SIG-M5 treated with dmso at 0.1 percent for 504 hours (cell line): ENCODE results near the gene FANCE.
"Not testable (repeated sequence)": the region's sequence is repeated elsewhere in the genome, so short reads cannot be mapped to it uniquely, and the experiment has no call there.

ENCODE experiments used
- DNase-seq: peaks from one replicate; lab custom pipeline; 2025; ENCODE audit not compliant: unreplicated experiment; lab: John Stamatoyannopoulos, UW

The FANCE gene

DNA sequence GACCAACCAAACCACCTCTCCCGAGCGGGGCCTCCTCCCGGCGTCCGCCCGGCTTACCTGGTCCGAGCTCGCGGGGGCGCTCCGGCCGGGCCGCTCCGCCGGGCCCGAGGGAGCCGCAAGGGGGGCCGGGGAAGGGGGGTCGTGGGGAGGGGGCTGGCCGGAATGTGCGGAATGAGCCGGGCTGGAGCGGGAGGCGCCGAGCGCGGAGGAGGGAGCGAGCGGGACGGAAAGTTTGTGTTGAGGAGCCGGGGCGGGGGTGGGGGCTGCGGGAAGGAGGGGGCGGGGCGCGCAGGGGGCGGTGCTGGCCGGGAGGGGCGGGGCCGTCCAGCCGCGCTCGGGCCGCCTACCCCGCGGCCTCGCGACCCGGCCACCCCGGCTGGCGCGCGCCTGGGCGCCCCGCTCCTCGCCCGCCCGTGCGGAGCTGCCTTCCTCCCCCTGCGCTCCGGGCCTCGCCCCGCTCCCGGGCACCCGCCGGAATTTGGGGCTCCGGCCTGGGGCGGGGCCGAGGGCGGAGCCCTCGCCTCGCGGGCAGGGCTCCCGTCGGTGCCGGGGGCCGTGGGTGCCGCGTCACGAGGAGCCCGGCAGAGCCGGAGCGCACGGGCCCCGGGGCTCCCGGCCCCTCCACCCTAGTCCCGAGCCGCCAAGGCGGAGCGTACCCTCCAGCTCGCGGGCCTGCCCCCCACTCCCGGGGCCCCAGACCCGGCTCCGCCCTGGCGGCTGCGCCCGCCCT is 44.9 kb downstream of the FANCE start, which contains the start of gene TEAD3:
Gene TEAD3, minus strand, starts transcription at position 239 of the 730 bp plus-strand sequence.
- DNase-seq = peak; percentile 36

DNA sequence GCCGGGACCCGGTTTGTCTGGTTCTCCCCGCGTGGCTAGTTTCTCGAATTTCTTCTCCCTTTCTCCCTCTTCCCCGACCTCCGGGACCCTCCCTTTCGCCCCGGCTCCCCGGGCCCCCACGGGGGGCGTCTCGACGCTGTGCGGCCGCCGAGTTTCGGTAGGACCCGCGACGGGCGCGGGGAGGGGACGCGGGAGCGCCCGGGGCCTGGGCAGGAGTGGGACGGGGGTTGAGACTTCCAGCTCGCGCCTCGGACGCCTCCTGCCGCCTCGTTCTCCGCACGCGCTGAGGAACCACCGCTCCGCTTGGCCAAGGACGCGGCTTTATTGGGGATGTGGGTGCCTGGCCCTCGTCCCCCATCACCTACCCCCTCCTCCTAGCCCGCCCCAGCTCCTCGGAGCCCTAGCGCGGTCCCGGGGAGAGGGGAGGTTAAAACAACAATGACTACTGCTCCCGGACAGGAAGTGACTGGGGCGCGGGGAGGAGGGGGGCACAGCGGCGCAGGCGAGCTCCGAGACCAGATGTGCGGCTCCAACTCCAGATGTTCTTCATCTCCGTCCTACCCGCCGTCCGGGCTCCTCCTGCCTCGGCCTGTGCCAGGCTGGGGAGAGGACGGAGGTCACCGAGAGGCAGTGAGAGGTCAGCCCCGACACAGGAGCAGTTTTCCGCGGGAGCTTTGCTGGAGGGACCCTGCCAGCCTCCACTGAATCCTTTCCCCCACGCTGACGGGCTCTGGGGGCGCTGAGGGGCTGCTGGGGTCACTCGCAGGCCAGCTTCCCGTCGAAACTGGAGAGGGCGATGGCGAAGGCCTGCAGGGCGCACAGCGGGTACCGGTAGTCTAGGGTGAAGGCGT is 45.7 kb downstream of the FANCE start:
- DNase-seq = peak; percentile 25

DNA sequence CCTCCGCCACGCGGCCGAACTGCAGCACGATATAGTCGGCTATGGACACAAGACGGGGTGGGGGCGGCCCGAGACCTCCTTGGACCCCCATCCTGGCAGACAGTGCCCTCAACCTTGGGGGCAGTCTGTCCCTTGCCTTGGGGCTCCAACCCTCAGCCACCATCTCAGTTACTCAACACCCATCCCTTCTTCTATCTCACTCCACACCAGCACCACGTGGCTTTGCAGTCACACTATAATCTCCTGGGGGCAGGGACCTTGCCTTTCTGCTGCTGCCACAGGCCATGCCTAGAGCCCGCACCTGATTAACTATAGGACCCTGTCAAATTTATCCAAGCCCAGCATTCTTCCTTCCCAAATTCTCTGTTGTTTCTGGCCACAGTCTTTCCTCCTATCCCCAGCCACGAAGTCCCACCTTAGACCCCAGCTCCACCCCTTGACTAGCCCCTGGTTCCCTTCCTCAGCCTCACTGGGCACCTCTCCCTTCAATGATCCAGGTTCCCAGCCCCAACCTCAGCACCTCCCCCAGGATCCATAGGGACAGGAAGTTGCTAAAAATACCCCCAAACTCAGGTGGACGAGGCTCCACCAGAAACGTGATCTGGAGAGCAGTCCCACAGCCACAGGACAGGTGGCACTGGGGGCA is 46.4 kb downstream of the FANCE start:
- peak; percentile 13 for DNase-seq

DNA sequence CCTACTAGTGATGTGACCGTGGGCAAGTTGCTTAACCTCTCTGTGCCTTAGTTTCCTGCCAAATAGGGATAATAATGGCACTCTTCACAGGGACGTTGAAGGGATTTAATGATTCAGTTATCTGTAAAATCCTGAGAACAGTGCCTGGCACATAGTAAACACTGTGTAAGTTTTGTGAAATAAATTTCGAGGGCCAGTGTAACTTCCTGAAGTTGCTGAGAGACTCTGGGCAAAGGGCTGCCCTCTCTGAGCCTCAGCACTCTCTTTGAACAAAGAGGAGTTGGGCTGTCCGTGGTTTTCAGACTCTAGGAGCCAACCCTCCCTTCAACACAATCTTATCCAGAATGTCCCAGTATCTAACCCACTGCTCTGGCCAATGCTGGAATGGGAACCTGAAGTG is 47.2 kb downstream of the FANCE start:
- DNase-seq = no peak

DNA sequence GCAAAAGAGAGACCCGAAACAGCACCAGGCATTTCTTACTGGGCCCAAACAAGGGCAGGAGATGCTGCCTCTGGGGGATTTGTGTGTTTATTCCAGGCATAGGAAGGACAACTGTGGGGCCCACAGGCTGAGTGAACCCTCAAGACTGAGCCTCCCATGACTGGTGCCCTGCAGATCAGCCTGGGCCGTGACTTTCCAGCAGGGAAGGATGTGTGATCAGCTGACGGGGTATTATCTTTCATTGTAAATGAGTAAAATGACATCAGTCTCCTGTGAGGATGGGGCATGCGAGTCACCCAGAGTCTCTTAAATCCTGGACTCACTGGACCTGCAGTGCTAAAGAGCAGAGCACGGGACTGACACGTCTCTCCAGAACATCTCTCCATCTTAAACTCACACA is 48.6 kb downstream of the FANCE start:
- no peak for DNase-seq

DNA sequence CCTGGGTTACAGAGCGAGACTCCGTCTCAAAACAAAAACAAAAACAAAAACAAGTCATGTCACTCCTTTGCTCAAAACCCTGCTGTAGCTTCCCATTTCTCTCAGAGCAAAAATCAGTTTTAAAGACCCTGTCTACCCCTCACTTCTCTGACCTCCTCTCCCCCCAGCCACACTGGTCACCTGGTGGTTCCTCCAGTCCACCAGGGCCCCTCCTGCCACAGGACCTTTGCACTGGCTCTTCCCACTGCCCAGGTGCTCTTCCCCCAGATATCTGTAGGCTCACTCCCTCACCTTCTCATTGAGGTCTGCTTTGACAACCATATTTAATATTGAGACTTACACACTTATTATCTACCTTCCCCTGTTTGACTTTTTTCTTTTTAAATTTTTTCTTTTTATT is 49.6 kb downstream of the FANCE start:
- no peak for DNase-seq

DNA sequence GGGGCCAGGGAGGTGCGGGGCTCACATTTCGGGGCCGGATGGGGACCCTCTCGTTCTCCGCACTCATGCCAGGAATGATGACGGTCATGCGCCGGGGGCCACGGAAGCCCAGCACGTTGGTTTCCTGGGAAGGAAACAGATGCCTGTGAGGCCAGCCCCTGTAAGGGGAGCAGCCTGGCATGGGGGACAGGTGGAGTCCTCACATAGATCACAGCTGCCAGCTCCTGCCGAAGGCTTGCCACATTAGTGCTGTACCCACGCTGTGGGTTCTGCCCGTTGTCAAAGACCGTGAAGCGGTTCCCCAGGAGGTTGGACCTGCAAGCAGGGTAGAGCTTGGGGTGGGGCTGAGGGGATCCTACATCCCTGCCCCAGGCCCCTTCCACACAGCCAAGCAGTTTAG is 51.4 kb downstream of the FANCE start:
- DNase-seq = no peak

DNA sequence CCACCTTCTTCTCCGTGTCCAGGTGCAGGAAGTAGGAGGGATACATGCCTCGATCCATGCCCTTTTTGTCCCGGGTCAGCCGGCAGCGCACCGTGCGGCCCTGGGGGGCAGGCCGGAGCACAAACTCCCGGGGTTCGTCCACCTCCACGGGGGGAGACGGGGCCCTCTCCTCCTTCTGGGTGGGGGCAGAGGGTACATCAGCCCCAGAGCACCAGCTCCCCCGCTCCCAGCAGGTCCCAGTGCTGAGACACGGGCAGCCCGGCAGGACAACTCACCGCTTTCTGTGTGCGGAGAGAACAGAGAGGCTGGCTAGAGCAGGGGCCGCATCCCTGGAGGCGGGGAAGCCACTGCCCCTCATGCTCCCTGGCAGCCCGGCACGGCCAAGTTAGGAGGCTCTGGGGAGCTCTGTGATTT is 53.9 kb downstream of the FANCE start:
- no peak for DNase-seq

DNA sequence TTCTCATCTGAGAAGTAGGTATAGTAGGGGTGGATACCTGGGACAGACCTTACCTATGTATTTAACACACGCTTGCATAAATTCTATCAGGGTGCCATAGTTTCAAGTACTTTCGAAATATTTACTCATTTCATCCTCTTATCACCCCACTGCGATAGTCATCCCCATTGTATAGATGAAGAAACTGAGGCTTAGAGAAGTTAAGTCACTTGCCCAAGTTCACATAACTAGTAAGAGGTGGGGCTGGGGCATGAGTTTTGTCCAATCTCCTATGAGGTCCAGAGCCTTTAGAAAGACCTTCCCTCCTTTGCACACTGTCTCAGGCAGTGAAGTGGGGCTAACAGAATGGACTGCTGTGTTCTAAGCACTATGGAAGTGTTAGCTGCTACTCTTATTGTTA is 54.4 kb downstream of the FANCE start:
- no peak for DNase-seq

DNA sequence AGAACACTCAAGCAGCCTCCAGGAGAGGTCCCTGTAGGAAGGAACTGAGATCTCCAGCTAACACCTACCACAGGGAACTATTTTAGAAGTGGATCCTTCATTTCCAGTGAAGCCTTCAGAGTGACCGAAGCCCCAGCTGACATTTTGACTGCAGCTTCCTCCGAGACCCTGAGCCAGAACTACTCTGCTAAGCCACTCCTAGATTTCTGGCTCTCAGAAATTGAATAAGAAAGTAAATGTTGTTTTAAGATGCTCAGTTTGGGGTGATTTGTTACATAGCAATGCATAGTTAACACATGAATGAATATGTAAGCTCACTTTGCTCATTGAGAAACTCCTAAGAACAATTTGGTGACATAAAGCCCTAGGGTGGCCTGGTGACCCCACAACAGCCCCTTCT is 55.1 kb downstream of the FANCE start:
- DNase-seq = no peak

DNA sequence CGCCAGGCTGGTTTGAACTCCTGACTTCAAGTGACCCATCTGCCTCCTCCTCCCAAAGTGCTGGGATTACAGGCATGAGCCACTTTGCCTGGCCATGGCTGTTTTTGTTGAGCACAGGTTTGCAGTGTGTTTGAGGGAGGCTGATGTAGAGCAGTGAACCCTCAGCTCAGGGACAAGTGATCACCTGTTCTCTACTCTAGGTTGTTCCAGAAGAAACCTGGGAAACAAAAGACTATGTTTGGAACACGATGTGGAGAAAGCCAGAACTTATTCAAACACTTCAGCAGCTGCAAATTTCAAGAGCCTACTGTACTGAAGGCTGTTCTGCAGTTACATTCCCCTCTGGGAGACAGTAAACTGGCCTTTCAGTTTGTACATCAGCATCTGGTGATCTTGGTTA is 55.9 kb downstream of the FANCE start:
- DNase-seq = no peak

DNA sequence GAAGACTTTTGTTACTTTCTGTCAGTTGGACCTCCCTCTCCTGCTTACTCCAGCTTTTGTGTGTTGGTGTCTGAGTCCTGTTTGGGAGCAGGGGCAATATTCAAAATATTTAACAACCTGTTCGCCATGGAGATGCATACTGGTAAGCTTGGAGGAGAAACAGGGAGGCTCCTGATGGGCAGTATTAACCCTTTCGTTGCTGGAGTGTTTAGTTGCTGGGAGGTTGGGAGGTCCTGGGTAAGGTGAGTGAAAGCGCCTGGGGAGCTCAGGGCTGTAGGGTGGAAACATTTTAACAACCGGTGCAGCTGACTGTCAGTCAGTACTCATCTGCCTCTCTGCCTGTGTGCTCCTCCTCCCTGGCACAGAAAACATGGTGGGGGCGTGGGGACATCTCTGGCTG is 56.4 kb downstream of the FANCE start:
- DNase-seq = no peak

DNA sequence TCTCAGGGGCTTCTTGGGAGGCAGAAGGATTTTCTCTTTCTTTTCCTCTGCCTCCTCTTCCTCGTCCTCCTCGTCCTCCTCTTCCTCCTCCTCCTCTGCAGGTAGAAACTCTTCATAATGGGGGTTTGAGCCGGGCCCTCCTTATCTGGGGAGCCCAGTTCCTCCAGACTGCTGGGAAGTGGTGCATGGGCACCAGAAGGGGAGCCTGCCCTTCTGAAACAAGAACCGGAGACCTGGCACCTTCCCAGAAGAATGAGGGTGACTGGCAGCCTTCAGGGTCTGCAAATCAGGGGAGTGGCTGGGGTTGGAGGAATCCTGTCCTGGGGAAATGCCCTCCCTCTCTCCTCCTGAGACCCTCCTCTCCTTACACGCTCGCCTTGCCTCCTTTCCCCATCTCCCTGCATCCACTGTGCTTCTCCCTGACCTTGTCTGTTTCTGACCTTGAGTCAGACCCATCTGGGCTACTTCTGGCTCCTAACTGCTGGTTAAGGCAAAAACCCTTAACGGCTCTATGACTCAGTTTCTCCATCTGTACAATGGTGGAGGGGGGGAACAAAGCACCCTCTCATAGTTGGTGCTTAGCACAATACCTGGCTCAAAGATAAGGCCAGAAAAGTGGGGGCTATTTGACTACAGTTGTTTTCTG is 58.9 kb downstream of the FANCE start:
- DNase-seq = no peak

DNA sequence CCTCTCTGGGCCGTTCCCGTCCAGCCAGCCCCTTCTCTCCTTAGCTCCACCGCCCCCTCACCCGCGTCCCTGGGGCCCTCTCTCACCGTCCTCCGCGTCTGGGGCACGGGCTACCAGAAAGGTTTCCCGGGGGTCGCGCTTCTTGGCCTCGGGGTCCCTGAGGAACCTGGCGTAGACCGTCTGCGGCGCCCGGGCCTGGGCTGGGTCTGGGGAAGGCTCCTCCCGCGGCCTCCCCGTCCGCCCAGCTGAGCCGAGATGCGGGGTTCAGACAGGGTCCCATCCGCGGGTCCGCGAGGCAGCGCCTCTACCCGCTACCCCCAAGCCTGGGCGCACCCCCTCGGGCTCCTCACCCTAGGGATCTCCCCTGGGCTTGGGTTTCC is 59.4 kb downstream of the FANCE start:
- DNase-seq = no peak

DNA sequence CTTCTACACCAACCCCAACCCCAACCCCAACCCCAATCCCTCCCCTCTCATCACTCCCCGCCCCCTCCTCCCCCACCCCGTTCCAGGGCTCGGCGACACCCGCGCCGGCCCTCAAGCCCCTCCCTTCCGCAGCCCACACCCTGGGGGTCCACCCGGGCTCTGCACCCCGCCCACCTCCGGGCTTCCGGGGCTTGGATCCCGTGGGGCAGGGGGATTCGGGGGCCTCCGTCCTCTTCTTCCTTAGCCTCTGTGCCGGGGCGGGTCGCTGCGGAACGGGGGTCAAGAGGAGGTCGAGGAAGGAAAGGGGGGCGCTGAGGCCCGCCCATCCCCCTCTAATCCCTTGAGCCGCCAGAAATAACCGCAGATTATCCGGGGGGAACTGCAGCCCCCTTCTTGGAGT is 59.9 kb downstream of the FANCE start:
- no peak for DNase-seq

DNA sequence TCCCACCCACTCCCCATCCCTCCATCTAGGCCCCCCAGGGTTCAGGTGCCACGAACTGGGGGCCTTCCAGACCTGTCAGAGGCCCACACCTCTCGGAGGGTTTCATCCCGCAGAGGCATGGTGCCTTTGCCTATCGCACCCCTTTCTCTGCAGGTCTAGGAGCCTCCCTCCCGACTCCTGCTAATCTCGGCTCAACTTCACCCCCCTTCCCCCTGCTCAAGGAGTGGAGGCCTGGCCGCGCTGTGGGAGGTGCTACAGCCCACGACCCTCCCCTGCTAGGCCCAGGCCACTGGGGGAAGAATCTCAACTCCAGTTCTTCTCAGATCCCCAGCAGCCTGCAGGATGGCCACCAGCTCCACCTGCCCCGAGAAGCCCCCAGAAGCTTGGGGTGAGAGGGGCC is 60.6 kb downstream of the FANCE start, which contains the start of gene TULP1:
Gene TULP1, minus strand, starts transcription at position 157 of the 400 bp plus-strand sequence. Its CDS starts 38 bp downstream, at position 119.
- no peak for DNase-seq

DNA sequence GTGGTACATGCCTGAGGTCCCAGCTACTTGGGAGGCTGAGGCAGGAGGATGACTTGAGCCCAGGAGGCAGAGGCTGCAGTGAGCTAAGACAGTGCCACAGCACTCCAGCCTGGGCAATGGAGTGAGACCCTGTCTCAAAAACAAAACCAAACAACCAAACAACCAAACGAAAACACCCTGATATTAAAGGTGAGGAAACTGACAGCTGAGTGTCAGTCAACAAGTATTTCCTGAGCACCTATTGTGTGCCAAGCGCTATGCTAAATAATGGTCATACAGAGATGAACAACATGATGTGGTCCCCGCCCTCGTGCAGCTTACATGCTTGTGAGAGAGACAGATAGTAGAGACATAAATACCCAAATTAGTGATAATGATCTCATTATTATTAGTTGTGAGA is 62.4 kb downstream of the FANCE start:
- DNase-seq = no peak

DNA sequence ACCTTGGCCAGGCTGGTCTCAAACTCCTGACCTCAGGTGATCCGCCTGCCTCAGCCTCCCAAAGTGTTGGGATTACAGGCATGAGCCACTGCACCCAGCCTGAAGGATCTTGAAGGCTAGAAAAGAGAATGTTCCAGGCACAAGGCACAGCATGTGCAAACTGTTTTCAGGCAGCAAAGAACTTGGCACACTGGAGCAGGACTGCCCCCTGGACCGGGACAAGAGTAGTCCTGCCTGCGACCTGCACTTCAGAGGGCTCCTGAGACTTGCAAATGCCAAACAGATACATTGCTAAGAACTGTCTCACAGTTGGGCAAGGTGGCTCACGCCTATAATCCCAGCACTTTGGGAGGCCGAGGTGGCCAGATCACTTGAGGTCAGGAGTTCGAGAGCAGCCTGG is 63.8 kb downstream of the FANCE start:
- DNase-seq = not testable (repeated sequence)
